SK-N-SH (cell line): ENCODE results near the gene BMI1.

Source experiments
- GABPA ChIP-seq: IDR thresholded peaks from 2 replicates; pipeline ENCODE4 v1.4.0; 2012; ENCODE audit warnings: low read depth, mild to moderate bottlenecking
- POLR2AphosphoS5 ChIP-seq: IDR thresholded peaks from 2 replicates; pipeline ENCODE4 v1.6.1; 2012; ENCODE audit warnings: low read depth, low read length
- RFX5 ChIP-seq: IDR thresholded peaks from 2 replicates; pipeline ENCODE4 v1.6.1; 2012; ENCODE audit warnings: mild to moderate bottlenecking, improper control_type of control experiment, low read length
- TF ChIP-seq, protein P1 (sequence below): fragments of 200-600 bp; sonication (generic); IDR thresholded peaks from 2 replicates; pipeline ENCODE4 v1.6.1; 2017; ENCODE audit warnings: antibody characterized with exemption, mild to moderate bottlenecking, moderate library complexity
- TF ChIP-seq, protein P2 (sequence below): IDR thresholded peaks from 2 replicates; pipeline ENCODE4 v1.6.1; 2012; ENCODE audit warnings: mild to moderate bottlenecking, low read depth, low read length, moderate library complexity

GRCh38 chr10:22365644-22366434, 44.9 kb downstream of the BMI1 start:
- TF ChIP-seq, protein P1, sequence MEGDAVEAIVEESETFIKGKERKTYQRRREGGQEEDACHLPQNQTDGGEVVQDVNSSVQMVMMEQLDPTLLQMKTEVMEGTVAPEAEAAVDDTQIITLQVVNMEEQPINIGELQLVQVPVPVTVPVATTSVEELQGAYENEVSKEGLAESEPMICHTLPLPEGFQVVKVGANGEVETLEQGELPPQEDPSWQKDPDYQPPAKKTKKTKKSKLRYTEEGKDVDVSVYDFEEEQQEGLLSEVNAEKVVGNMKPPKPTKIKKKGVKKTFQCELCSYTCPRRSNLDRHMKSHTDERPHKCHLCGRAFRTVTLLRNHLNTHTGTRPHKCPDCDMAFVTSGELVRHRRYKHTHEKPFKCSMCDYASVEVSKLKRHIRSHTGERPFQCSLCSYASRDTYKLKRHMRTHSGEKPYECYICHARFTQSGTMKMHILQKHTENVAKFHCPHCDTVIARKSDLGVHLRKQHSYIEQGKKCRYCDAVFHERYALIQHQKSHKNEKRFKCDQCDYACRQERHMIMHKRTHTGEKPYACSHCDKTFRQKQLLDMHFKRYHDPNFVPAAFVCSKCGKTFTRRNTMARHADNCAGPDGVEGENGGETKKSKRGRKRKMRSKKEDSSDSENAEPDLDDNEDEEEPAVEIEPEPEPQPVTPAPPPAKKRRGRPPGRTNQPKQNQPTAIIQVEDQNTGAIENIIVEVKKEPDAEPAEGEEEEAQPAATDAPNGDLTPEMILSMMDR: no peak
- TF ChIP-seq POLR2AphosphoS5 (no peak), RFX5 (no peak), GABPA (no peak)
- TF ChIP-seq, protein P2, sequence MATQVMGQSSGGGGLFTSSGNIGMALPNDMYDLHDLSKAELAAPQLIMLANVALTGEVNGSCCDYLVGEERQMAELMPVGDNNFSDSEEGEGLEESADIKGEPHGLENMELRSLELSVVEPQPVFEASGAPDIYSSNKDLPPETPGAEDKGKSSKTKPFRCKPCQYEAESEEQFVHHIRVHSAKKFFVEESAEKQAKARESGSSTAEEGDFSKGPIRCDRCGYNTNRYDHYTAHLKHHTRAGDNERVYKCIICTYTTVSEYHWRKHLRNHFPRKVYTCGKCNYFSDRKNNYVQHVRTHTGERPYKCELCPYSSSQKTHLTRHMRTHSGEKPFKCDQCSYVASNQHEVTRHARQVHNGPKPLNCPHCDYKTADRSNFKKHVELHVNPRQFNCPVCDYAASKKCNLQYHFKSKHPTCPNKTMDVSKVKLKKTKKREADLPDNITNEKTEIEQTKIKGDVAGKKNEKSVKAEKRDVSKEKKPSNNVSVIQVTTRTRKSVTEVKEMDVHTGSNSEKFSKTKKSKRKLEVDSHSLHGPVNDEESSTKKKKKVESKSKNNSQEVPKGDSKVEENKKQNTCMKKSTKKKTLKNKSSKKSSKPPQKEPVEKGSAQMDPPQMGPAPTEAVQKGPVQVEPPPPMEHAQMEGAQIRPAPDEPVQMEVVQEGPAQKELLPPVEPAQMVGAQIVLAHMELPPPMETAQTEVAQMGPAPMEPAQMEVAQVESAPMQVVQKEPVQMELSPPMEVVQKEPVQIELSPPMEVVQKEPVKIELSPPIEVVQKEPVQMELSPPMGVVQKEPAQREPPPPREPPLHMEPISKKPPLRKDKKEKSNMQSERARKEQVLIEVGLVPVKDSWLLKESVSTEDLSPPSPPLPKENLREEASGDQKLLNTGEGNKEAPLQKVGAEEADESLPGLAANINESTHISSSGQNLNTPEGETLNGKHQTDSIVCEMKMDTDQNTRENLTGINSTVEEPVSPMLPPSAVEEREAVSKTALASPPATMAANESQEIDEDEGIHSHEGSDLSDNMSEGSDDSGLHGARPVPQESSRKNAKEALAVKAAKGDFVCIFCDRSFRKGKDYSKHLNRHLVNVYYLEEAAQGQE: no peak
